ENCODE data around the gene OXT.

The OXT gene

DNA sequence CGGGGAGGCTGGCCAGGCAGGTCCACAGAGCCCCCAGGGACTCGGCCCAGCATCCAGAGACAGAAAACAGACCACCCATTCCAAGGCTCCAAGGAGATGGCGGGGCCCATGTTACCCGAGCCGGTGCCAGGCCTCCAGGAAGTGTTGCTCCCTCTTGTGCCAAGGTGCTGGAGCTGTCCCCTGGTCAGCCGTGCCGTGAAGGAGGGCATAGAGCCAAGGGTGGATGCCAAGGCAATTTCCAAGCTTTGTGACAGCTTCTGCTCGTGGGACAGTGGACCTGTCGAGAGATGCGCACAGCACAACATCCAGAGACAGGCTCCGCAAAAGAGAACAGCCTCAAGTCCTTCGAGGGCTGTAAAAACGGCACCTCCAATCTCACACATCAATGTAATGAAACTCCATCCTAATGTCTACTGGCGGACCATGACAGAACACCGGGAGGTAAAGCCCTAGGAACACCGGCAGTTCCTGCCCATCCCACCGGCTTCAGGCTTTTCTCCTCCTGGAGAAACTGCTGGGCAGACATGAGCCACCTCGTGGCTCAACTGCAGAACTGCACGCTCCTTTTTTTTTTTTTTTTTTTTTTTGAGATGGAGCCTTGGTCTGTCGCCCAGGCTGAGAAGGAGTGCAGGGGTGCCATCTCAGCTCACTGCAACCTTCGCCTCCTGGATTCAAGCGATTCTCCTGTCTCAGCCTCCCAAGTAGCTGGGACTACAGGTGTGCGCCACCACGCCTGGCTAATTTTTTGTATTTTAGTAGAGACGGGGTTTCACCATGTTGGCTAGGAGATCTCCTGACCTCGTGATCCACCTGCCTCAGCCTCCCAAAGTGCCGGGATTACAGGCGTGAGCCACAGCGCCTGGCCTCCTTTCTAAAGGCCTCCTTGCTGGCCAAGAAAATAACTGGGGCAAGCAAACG, 44.0 kb downstream of the OXT start:
- peak; percentile 36 to 40 for DNase-seq

DNA sequence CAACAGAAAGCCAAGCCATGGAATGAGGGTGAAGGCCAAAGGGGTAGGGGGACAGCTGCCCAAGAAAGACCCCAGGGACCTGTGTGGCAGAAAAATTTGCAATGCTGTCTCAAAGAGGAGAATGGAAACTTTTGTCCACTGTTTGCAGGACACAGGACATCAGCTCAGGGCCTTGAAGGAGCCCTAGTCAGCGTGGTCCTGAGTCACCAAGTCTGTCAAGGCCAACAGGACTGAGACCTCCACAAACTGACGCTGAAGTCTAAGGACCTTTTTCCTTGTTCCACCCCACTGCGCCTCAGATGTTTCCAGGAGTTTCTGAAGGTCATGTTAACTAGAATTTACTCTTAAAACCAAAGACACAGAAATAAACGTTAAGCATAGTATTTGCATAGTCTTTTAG, 44.9 kb downstream of the OXT start:
- no peak for DNase-seq

DNA sequence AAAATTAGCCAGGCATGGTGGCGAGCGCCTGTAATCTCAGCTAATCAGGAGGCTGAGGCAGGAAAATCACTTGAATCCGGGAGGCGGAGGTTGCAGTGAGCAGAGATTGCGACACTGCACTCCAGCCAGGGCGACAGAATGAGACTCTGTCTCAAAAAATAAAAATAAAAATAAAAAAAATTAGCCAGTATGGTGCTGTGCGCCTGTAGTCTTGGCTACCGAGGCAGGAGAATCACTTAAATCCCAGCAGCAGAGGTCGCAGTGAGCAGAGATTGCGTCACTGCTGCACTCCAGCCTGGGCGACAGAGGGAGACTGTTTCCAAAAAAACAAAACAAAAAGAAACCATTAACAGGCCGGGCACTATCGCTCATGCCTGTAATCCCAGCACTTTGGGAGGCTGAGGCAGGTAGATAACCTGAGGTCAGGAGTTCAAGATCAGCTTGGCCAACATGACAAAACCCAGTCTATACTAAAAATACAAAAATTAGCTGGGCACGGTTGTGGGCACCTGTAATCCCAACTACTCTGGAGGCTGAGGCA, 46.5 kb downstream of the OXT start:
- DNase-seq, result peak; percentile 78 to 81

DNA sequence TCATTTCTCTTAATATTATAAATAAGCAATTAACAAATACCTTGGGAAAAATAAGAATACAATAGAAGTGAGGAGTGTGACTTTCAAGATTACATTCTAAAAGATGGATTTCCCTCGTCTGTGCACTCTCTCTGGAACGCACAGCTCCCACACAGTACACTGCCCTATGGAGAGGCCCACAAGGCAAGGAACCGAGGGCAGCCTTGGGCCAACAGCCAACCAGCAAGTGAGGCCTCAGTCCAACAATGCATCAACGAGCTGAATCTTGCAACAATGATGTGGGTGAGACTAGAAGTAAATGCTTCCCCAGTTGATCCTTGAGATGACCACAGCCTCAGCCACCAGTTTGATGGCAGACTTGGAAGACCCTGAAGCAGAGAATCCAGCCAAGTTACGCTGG, 47.6 kb downstream of the OXT start:
- no peak for DNase-seq

DNA sequence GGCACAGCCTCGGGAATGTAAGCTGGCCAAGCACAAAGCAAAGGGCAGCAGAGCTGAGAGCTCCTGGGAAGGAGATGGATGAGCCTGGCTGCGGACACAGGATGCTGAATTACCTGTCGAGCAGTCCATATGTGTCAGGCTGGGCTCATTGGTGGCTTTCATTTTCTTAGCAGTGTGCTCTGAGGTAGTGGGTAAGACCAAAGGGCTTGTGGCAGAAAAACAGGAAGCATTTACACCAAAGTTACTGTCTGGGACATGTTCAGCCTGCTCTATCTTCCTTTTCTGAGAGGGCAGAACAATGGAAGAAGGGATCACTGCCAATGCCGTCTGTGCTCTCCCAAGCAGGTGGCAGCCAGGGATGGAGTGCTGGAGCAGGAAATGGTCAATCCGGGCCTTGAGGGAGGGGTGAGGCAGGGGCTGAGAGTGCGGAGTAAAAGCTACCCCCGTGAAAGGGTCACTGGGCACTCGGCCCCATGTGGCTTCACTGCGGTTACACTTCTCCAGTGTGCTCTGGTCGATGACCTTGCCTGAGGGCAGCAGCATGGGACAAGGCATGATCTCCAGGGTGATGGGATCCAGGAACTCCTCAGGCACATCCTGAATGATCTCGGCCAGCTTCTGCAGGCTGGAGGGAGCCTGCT, 50.0 kb downstream of the OXT start:
- peak; percentile 70 to 80 for DNase-seq
